HEK293 (cell line): ENCODE measurements around the gene C16orf82.

Experiments
- BCL11A ChIP-seq: fragments of 450-650 bp; formaldehyde crosslinking; IDR thresholded peaks from 2 replicates; pipeline ENCODE4 v1.5.1; 2016; ENCODE audit warnings: low read depth, missing biosample characterization, missing genetic modification characterization
- KLF10 ChIP-seq: fragments of 450-650 bp; IDR thresholded peaks from 2 replicates; pipeline ENCODE4 v1.5.1; 2018; ENCODE audit warnings: missing biosample characterization, mild to moderate bottlenecking, missing genetic modification characterization
- YY1 ChIP-seq: fragments of 450-650 bp; formaldehyde crosslinking; IDR thresholded peaks from 2 replicates; pipeline ENCODE4 v1.5.1; 2018; ENCODE audit warnings: missing biosample characterization, missing genetic modification characterization
- ZFP37 ChIP-seq: fragments of 450-650 bp; formaldehyde crosslinking; IDR thresholded peaks from 2 replicates; pipeline ENCODE4 v1.5.1; 2016; ENCODE audit warnings: missing biosample characterization, missing genetic modification characterization
- ZNF37A ChIP-seq: fragments of 450-650 bp; IDR thresholded peaks from 2 replicates; pipeline ENCODE4 v1.5.1; 2018; ENCODE audit warnings: missing biosample characterization, missing genetic modification characterization
- ZNF785 ChIP-seq: fragments of 450-650 bp; formaldehyde crosslinking; IDR thresholded peaks from 2 replicates; pipeline ENCODE4 v1.5.1; 2016; ENCODE audit warnings: missing biosample characterization, missing genetic modification characterization
- TF ChIP-seq, protein P1 (sequence below): fragments of 450-650 bp; formaldehyde crosslinking; optimal IDR thresholded peaks from 2 replicates; pipeline ENCODE3; 2016; ENCODE audit warnings: missing biosample characterization, mild to moderate bottlenecking, missing genetic modification characterization
- TF ChIP-seq, protein P2 (sequence below): fragments of 450-650 bp; formaldehyde crosslinking; IDR thresholded peaks from 2 replicates; pipeline ENCODE4 v1.5.1; 2016; ENCODE audit warnings: missing biosample characterization, missing genetic modification characterization
- TF ChIP-seq, protein P3 (sequence below): fragments of 450-650 bp; formaldehyde crosslinking; IDR thresholded peaks from 2 replicates; pipeline ENCODE4 v1.5.1; 2016; ENCODE audit warnings: missing biosample characterization, missing genetic modification characterization
- TF ChIP-seq, protein P4 (sequence below): fragments of 450-650 bp; formaldehyde crosslinking; IDR thresholded peaks from 2 replicates; pipeline ENCODE4 v1.5.1; 2016; ENCODE audit warnings: missing biosample characterization, missing genetic modification characterization
- TF ChIP-seq, protein P5 (sequence below): fragments of 450-650 bp; formaldehyde crosslinking; IDR thresholded peaks from 2 replicates; pipeline ENCODE4 v1.5.1; 2016; ENCODE audit warnings: missing biosample characterization, missing genetic modification characterization

DNA sequence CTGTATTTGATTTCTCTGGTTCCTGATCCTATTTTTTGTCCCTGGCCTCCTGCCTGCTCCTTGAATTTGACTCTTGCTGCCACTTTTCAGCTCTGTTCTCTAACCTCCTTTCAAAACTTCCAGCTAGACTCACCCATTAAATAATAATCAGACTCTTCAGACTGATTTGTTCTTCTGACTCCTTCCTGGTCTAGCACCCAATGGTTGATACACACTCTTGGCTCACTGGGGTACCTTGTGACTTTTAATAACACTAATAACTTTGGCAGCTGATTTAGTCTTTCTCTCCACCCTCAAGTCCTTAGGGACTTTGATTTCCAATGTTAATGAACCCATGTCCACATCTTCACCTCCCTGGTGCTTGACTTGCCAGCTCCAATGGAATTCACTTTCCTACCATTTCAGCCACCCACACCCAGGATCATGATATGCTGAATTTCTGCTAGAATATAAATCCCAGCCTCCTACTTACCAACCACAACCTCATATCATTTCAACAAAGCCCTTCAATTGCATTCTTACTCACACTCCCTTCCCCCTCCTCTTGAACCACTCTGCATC, 19.7 kb upstream of the C16orf82 start:
- TF ChIP-seq, protein P1, sequence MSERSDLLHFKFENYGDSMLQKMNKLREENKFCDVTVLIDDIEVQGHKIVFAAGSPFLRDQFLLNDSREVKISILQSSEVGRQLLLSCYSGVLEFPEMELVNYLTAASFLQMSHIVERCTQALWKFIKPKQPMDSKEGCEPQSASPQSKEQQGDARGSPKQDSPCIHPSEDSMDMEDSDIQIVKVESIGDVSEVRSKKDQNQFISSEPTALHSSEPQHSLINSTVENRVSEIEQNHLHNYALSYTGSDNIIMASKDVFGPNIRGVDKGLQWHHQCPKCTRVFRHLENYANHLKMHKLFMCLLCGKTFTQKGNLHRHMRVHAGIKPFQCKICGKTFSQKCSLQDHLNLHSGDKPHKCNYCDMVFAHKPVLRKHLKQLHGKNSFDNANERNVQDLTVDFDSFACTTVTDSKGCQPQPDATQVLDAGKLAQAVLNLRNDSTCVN (tag by site-specific recombination): no peak
- TF ChIP-seq, protein P2, sequence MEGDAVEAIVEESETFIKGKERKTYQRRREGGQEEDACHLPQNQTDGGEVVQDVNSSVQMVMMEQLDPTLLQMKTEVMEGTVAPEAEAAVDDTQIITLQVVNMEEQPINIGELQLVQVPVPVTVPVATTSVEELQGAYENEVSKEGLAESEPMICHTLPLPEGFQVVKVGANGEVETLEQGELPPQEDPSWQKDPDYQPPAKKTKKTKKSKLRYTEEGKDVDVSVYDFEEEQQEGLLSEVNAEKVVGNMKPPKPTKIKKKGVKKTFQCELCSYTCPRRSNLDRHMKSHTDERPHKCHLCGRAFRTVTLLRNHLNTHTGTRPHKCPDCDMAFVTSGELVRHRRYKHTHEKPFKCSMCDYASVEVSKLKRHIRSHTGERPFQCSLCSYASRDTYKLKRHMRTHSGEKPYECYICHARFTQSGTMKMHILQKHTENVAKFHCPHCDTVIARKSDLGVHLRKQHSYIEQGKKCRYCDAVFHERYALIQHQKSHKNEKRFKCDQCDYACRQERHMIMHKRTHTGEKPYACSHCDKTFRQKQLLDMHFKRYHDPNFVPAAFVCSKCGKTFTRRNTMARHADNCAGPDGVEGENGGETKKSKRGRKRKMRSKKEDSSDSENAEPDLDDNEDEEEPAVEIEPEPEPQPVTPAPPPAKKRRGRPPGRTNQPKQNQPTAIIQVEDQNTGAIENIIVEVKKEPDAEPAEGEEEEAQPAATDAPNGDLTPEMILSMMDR (tag by site-specific recombination): no peak
- no peak for TF ChIP-seq ZNF785 (tag by site-specific recombination)
- TF ChIP-seq, protein P3, sequence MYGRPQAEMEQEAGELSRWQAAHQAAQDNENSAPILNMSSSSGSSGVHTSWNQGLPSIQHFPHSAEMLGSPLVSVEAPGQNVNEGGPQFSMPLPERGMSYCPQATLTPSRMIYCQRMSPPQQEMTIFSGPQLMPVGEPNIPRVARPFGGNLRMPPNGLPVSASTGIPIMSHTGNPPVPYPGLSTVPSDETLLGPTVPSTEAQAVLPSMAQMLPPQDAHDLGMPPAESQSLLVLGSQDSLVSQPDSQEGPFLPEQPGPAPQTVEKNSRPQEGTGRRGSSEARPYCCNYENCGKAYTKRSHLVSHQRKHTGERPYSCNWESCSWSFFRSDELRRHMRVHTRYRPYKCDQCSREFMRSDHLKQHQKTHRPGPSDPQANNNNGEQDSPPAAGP (tag by site-specific recombination): no peak
- TF ChIP-seq, protein P4, sequence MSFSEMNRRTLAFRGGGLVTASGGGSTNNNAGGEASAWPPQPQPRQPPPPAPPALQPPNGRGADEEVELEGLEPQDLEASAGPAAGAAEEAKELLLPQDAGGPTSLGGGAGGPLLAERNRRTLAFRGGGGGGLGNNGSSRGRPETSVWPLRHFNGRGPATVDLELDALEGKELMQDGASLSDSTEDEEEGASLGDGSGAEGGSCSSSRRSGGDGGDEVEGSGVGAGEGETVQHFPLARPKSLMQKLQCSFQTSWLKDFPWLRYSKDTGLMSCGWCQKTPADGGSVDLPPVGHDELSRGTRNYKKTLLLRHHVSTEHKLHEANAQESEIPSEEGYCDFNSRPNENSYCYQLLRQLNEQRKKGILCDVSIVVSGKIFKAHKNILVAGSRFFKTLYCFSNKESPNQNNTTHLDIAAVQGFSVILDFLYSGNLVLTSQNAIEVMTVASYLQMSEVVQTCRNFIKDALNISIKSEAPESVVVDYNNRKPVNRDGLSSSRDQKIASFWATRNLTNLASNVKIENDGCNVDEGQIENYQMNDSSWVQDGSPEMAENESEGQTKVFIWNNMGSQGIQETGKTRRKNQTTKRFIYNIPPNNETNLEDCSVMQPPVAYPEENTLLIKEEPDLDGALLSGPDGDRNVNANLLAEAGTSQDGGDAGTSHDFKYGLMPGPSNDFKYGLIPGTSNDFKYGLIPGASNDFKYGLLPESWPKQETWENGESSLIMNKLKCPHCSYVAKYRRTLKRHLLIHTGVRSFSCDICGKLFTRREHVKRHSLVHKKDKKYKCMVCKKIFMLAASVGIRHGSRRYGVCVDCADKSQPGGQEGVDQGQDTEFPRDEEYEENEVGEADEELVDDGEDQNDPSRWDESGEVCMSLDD (tag by site-specific recombination): no peak
- TF ChIP-seq, protein P5, sequence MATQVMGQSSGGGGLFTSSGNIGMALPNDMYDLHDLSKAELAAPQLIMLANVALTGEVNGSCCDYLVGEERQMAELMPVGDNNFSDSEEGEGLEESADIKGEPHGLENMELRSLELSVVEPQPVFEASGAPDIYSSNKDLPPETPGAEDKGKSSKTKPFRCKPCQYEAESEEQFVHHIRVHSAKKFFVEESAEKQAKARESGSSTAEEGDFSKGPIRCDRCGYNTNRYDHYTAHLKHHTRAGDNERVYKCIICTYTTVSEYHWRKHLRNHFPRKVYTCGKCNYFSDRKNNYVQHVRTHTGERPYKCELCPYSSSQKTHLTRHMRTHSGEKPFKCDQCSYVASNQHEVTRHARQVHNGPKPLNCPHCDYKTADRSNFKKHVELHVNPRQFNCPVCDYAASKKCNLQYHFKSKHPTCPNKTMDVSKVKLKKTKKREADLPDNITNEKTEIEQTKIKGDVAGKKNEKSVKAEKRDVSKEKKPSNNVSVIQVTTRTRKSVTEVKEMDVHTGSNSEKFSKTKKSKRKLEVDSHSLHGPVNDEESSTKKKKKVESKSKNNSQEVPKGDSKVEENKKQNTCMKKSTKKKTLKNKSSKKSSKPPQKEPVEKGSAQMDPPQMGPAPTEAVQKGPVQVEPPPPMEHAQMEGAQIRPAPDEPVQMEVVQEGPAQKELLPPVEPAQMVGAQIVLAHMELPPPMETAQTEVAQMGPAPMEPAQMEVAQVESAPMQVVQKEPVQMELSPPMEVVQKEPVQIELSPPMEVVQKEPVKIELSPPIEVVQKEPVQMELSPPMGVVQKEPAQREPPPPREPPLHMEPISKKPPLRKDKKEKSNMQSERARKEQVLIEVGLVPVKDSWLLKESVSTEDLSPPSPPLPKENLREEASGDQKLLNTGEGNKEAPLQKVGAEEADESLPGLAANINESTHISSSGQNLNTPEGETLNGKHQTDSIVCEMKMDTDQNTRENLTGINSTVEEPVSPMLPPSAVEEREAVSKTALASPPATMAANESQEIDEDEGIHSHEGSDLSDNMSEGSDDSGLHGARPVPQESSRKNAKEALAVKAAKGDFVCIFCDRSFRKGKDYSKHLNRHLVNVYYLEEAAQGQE (tag by site-specific recombination): no peak
- TF ChIP-seq ZFP37 (tag by site-specific recombination): no peak
- TF ChIP-seq KLF10 (tag by site-specific recombination): no peak
- no peak for TF ChIP-seq ZNF37A (tag by site-specific recombination)
- no peak for TF ChIP-seq BCL11A (tag by site-specific recombination)
- no peak for TF ChIP-seq YY1
